Brain microvascular endothelial cell (primary cell): ENCODE measurements around the gene CPA4.

ENCODE experiments used
- DNase-seq: peaks from one replicate; pipeline ENCODE4 v3.0.0-alpha.2; 2020
- H3K27ac ChIP-seq: fragments of 250-450 bp; sonication (Bioruptor Pico); 2 replicates; pipeline ENCODE4 v1.5.1; 2020; ENCODE audit warnings: mild to moderate bottlenecking, moderate library complexity
- H3K27me3 ChIP-seq: fragments of 250-450 bp; sonication (Bioruptor Pico); replicated peaks from 2 replicates; pipeline ENCODE4 v1.5.1; 2020; ENCODE audit warnings: mild to moderate bottlenecking
- H3K36me3 ChIP-seq: fragments of 250-450 bp; sonication (Bioruptor Pico); replicated peaks from 2 replicates; pipeline ENCODE4 v1.5.1; 2020; ENCODE audit warnings: mild to moderate bottlenecking
- H3K4me3 ChIP-seq: 2 replicates; pipeline ENCODE4 v1.5.1; 2011; ENCODE audit warnings: low read depth, mild to moderate bottlenecking, control low read depth, low read length, moderate library complexity
- in situ Hi-C: cut with HindIII; loops from 2 replicates; pipeline ENCODE4 v1.10.0; 2017; ENCODE audit warnings: low sequenced_read_pairs, low pct_ligation_motif_present
- TF ChIP-seq, protein P1 (sequence below): IDR thresholded peaks from 2 replicates; pipeline ENCODE4 v1.5.1; 2011; ENCODE audit warnings: low read depth, mild to moderate bottlenecking, moderate library complexity, low read length, control low read depth, inconsistent platforms; ENCODE audit errors: missing control alignments

The CPA4 gene

GRCh38 chr7:130350945-130351790 lies 58.2 kb downstream of the CPA4 start:
- TF ChIP-seq, protein P1, sequence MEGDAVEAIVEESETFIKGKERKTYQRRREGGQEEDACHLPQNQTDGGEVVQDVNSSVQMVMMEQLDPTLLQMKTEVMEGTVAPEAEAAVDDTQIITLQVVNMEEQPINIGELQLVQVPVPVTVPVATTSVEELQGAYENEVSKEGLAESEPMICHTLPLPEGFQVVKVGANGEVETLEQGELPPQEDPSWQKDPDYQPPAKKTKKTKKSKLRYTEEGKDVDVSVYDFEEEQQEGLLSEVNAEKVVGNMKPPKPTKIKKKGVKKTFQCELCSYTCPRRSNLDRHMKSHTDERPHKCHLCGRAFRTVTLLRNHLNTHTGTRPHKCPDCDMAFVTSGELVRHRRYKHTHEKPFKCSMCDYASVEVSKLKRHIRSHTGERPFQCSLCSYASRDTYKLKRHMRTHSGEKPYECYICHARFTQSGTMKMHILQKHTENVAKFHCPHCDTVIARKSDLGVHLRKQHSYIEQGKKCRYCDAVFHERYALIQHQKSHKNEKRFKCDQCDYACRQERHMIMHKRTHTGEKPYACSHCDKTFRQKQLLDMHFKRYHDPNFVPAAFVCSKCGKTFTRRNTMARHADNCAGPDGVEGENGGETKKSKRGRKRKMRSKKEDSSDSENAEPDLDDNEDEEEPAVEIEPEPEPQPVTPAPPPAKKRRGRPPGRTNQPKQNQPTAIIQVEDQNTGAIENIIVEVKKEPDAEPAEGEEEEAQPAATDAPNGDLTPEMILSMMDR = no peak
- no peak overlapping the region for H3K27ac ChIP-seq

DNA sequence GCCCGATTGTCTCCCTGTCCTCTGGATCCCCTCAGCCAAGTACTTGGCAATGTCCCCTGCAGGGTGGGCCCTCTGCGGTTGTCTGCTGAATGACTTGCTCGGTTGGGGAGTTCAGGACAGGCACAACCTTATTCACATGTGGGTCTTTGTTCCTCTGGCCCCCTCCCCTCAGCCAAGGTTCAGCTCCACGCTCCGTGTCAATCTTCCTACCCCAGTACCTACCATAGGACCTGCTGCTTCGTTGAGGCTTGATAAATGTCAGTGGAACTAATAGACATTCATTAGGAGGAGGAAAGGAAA lies 58.8 kb downstream of the CPA4 start:
- Histone ChIP-seq H3K27ac (no peak overlapping the region), H3K27me3 (no peaks in the 10 kb centered on the region), H3K4me3 (no peak overlapping the region), H3K36me3 (no peaks in the 10 kb centered on the region)
- in situ Hi-C loops = no loop called here
- TF ChIP-seq, protein P1 = no peak
- DNase-seq = no peak

More at GRCh38 chr7:130350945-130351790, 58.2 kb downstream of the CPA4 start:
- no peaks in the 10 kb centered on the region for H3K27me3 ChIP-seq
- DNase-seq = no peak
- in situ Hi-C loops = no loop called here
- no peaks in the 10 kb centered on the region for H3K36me3 ChIP-seq
- no peak overlapping the region for H3K4me3 ChIP-seq

DNA sequence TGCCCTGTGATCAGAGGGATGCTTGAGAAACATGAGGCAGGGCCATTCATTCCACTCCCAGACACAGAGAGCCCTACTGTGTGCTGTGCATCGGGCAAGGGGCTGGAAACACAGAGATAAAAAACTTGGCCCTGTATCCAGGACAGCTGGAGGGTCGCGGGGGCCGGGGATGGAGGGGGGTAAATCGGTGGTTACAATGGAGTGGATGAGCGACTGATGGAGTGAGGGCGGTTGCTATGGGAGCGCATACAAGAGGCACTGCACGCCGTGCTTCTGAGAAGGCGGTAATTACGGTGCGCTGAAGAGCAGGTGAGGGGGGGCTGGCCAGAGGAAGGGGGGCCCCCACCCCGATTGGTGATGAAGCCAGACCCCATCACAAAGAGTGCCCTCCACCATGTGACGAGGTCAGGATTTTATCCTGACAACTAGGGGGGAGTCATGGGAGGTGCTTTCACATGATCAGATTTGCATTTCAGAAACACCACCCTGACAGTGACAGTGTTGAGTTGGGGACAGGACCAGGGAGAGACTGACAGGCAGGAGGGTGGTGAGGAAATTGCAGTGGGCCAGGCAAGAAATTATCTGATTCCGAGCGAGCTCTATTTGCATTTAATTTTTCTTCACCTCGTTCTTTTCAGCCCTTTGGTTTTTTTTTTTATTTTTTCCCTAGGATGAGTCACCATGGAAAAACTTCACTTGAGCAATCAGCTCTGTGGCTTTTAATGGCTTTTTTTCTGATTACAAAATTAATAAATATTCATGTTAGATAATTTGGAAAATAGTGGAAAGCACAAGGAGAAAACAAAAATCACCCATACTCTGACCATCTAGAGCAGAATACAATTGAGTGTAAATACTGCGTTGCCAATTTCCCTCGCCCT lies 59.5 kb downstream of the CPA4 start:
- Histone ChIP-seq H3K27ac (no peak overlapping the region), H3K27me3 (no peaks in the 10 kb centered on the region), H3K4me3 (peak overlapping the region; percentile 12), H3K36me3 (no peaks in the 10 kb centered on the region)
- DNase-seq = peak; percentile 10
- in situ Hi-C loops = no loop called here
- TF ChIP-seq, protein P1 = no peak

GRCh38 chr7:130353196-130353595 lies 60.2 kb downstream of the CPA4 start:
- in situ Hi-C loops = no loop called here
- no peaks in the 10 kb centered on the region for H3K27me3 ChIP-seq
- TF ChIP-seq, protein P1 = no peak
- H3K27ac ChIP-seq = no peak overlapping the region
- no peak for DNase-seq
- H3K4me3 ChIP-seq = no peak overlapping the region
- H3K36me3 ChIP-seq = no peaks in the 10 kb centered on the region

DNA sequence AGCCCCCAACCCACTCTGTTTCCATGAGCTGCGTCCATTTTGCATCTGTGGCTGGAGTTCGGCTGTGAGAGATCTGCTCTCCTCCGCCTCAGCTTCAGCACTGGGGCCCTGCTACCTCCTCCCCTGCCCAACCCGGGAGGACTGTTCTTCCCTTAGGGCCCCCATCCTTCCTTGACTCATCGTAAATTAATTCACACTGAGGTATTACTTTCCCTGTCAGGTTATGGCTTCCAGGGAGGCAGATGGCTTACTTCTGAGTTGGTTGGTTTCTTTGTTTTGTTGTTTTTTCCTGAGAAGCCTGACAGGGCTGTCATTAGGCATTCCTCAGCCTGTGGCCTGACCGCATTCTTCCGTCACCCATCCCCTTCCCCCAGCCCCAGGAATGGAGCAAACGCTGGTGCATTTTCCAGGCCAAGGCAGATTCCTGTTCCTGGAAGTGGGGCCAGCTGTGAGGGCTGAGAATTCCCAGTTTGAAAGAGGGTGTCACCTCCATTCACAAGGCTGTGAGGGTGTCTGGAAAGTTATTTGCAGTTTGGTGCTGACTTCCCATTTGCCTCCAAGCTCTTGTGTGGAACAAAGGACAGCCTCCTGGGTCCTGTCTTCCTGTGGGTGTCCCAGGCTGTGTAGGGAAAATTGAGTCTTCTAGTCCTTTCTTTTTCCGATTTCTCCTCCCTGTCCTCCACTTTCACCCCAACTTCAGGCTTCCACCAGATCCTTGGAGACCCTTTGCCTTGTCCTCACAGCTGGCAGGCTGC lies 63.3 kb downstream of the CPA4 start:
- no peaks in the 10 kb centered on the region for H3K36me3 ChIP-seq
- no peak overlapping the region for H3K4me3 ChIP-seq
- peak overlapping the region; percentile 77 for H3K27ac ChIP-seq
- in situ Hi-C loops = no loop called here
- H3K27me3 ChIP-seq = no peaks in the 10 kb centered on the region
- TF ChIP-seq, protein P1 = no peak
- DNase-seq = peak; percentile 94
